CD4-positive, alpha-beta T cell treated with Interferon alpha-2 for 1 hour (primary cell): ENCODE measurements around the gene STMND1.

Experiments used
- DNase-seq, 2 donors: peaks; one replicate each; pipeline ENCODE4 v3.0.0-alpha.2; 2020 to 2022

STMND1 gene

GRCh38 chr6:17167327-17167979 lies 65.6 kb downstream of the STMND1 start:
- no peak for DNase-seq

DNA sequence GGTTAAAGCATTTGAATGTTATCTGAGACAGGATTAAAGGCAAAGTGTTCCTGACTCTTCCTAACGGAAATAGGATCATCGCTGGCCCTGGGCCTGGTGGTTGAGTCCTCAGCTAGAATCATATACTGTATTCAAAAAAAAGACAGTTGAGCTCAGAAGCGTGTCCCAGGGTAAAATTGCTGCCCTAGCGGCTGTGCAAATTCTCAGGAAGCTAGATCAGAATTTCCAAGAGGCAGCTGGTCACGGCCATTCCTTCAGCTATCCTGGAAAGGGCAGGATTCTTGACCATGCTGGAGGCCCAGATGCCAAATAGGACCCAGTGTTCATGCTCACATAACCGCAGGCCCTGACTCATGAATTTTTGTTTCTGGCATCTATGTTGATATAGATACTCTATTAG lies 67.4 kb downstream of the STMND1 start:
- DNase-seq = no peak

DNA sequence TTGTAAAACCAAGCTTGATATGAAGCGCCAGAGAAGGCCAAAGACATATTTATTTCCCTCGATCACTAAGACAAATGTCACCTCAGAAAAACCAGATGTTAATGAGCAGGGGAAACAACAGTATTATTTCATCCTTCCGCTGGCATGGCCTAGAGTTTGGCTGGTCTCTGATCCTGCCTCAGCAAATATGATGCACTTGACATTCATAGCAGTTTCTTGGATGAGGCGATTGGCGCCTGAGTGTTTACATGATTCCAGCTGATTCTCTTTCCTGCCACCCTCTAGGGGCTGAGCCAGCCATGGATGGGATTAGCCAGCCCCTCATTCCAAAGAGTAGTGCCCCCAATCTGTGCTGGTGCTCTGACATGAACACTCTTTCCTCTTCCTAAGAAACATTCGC lies 67.9 kb downstream of the STMND1 start:
- DNase-seq = no peak

GRCh38 chr6:17172836-17173470 lies 71.1 kb downstream of the STMND1 start:
- no peak for DNase-seq

- no peak for DNase-seq
Measured at GRCh38 chr6:17178326-17178725, 76.5 kb downstream of the STMND1 start.

- no peak for DNase-seq
Measured at GRCh38 chr6:17178754-17179529, 77.1 kb downstream of the STMND1 start.

DNA sequence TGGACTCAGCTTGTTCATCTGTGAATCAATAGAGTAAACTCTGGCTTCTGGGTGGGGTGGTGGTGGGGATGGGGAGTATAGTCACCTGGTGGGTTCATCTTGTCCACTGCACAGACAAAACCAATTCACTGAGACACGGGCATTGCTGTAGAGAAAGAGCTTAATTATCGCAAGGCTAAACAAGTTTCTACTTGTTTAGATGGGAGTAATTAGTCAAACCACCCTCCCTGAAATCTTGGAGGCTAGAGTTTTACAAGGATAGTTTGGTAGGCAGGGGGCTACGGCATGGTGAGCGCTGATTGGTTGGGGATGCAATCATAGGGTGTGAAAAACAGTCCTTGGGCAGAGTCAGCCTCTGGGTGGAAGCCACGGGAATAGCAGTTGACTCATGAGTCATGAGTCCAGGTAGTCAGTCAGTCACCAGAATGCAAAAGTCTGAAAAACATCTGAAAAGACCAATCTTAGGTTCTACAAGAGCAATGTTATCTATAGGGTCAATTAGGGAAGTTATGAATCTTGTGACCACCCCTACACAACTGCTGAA lies 77.8 kb downstream of the STMND1 start:
- DNase-seq = no peak
